ENCODE measurements around the gene TNNI2.

DNA sequence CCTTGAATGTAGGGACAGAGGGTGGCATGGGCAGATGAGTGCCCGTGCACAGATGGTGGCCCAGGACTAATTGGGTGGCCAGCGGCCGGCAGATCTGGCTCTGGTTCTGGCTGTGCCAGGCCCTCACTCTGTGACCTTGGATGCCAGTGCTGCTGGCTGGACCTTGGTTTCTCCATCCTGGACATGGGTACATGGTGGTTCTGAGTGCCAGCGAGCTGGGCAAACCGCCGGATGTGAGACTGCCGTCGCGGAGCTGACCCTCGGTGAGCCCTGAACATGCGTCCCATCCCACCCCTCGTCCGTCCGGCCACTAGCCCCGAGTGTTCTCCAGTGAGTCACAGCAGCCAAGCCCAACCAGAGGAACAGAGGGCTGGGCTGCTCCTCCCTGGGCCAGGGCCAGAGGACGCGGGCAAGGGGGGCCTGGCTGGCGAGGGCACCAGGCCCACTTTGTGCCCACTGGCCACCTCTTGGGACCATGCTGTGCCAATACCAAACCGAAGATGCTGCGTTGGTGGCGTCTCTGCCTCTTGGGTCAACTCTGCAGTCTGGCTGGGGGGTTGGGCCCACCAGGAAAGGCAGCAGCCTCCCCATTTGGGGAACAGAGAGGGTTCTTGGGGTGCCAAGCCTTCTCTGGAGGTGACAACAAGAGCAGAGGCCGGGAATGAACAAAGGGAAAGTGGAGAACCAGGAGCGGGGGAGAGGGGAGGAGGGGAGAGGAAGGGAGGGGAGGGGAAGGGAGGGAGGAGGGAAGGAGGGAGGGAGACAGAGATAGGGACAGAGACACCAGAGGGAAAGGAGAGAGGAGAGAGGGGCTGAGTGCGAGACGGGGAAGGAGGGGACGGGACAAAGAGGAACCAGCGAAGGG, 24.8 kb downstream of the TNNI2 start:
- TF ChIP-seq CTCF (IDR thresholded peaks at IDR 0.05; ENCODE audit: low read length): no peak
- no peak for TF ChIP-seq EZH2 (optimal IDR thresholded peaks at IDR 0.05; ENCODE audit: low read depth, low read length)
